ENCODE measurements around the gene CBLIF. TPM values are rescaled to one million over a fixed set of nuclear protein-coding genes. Genes with fewer than 3 reads are reported as not detected.

CBLIF gene
- total RNA-seq, 1 experiment from 2014 or later, result not detected

DNA sequence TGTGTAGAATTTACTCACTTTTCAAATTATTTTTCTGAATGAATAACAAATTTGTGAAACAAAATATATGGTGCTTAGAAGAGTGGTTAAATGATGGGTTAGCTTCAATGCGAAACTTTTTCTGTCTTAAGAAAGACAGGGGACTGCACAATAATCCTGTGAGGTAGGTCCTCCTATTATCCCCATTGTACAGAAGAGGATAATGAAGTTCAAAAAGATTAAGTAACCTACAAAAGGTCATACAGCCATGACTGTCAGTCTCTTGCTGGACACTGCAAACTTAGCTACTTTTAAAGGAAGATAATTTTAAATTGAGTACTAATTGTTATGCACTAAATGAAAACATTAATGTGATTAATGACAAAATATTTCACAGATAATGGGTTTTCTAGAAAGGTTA lies 38.3 kb upstream of the CBLIF start:
- no peak overlapping the region for H3K4me3 ChIP-seq (ENCODE audit: low read depth, low read length)
- BruUV-seq (replicated peaks), result no TSS peak
- H3K36me3 Mint-ChIP-seq (ENCODE audit: insufficient read depth, unreplicated experiment), result no peaks in the 10 kb centered on the region
- H3K27ac Mint-ChIP-seq (ENCODE audit: unreplicated experiment), result no peak overlapping the region
- H3K9me3 ChIP-seq, result no peaks in the 10 kb centered on the region
- no peaks in the 10 kb centered on the region for H3K27me3 ChIP-seq (replicated peaks; ENCODE audit: control insufficient read depth, insufficient read depth, low read length)
- H3K4me3 Mint-ChIP-seq (ENCODE audit: unreplicated experiment), result no peak overlapping the region
- no peaks in the 10 kb centered on the region for H3K36me3 ChIP-seq (ENCODE audit: control insufficient read depth, insufficient read depth, low read length)
- TF ChIP-seq, protein P1, sequence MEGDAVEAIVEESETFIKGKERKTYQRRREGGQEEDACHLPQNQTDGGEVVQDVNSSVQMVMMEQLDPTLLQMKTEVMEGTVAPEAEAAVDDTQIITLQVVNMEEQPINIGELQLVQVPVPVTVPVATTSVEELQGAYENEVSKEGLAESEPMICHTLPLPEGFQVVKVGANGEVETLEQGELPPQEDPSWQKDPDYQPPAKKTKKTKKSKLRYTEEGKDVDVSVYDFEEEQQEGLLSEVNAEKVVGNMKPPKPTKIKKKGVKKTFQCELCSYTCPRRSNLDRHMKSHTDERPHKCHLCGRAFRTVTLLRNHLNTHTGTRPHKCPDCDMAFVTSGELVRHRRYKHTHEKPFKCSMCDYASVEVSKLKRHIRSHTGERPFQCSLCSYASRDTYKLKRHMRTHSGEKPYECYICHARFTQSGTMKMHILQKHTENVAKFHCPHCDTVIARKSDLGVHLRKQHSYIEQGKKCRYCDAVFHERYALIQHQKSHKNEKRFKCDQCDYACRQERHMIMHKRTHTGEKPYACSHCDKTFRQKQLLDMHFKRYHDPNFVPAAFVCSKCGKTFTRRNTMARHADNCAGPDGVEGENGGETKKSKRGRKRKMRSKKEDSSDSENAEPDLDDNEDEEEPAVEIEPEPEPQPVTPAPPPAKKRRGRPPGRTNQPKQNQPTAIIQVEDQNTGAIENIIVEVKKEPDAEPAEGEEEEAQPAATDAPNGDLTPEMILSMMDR (IDR thresholded peaks at IDR 0.05; ENCODE audit: insufficient read depth in 1 of 2, low read depth in 1 of 2, low read length in 1 of 2, severe bottlenecking in 1 of 2, unreplicated experiment in 1 of 2), result no peak
- no peaks in the 10 kb centered on the region for H3K27me3 Mint-ChIP-seq (ENCODE audit: insufficient read depth, unreplicated experiment)
- POLR2A ChIA-PET, result no interaction called here
- no peaks in the 10 kb centered on the region for H3K4me1 Mint-ChIP-seq (ENCODE audit: low read depth, unreplicated experiment)
- no peak for DNase-seq
- CTCF ChIA-PET, result no interaction called here
- H3K9me3 Mint-ChIP-seq (ENCODE audit: unreplicated experiment), result peaks cover 16% of the 10 kb centered on the region
- no peaks in the 10 kb centered on the region for H3K4me1 ChIP-seq
- intact Hi-C loops (cut with micrococcal nuclease; ENCODE audit: unreplicated experiment), result no loop called here

DNA sequence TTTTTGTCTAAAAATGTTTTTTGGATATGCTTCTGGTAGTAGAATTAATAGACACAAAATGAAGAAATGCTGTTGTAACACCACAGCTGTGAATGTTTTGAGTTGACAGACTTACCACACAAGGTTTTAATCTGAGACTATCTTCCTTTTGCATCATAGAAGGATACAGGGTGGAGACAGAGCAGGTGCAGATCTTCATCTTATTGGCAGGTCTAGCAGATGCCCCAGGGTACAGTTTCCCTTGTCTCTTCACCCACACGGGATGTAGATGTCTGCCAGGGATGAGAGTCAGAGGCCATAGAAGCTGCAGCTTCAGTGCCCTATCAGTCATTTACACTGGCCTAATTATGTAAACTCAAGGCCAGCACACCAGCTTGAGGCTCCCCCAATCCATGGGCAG lies 34.3 kb upstream of the CBLIF start:
- BruUV-seq (replicated peaks), result no TSS peak
- ChIA-PET POLR2A (no interaction called here), CTCF (no interaction called here)
- H3K36me3 Mint-ChIP-seq (ENCODE audit: insufficient read depth, unreplicated experiment), result no peaks in the 10 kb centered on the region
- no peak for DNase-seq
- no peak overlapping the region for H3K4me3 ChIP-seq (ENCODE audit: low read depth, low read length)
- H3K4me1 ChIP-seq, result peaks cover 10% of the 10 kb centered on the region
- H3K36me3 ChIP-seq (ENCODE audit: control insufficient read depth, insufficient read depth, low read length), result no peaks in the 10 kb centered on the region
- H3K27me3 ChIP-seq (replicated peaks; ENCODE audit: control insufficient read depth, insufficient read depth, low read length), result no peaks in the 10 kb centered on the region
- no peak overlapping the region for H3K27ac Mint-ChIP-seq (ENCODE audit: unreplicated experiment)
- no peak overlapping the region for H3K4me3 Mint-ChIP-seq (ENCODE audit: unreplicated experiment)
- H3K9me3 Mint-ChIP-seq (ENCODE audit: unreplicated experiment), result no peaks in the 10 kb centered on the region
- peaks cover 12% of the 10 kb centered on the region for H3K4me1 Mint-ChIP-seq (ENCODE audit: low read depth, unreplicated experiment)
- no peaks in the 10 kb centered on the region for H3K27me3 Mint-ChIP-seq (ENCODE audit: insufficient read depth, unreplicated experiment)
- no peaks in the 10 kb centered on the region for H3K9me3 ChIP-seq
- intact Hi-C loops (cut with micrococcal nuclease; ENCODE audit: unreplicated experiment), result no loop called here
- TF ChIP-seq, protein P1 (IDR thresholded peaks at IDR 0.05; ENCODE audit: insufficient read depth in 1 of 2, low read depth in 1 of 2, low read length in 1 of 2, severe bottlenecking in 1 of 2, unreplicated experiment in 1 of 2), result no peak

DNA sequence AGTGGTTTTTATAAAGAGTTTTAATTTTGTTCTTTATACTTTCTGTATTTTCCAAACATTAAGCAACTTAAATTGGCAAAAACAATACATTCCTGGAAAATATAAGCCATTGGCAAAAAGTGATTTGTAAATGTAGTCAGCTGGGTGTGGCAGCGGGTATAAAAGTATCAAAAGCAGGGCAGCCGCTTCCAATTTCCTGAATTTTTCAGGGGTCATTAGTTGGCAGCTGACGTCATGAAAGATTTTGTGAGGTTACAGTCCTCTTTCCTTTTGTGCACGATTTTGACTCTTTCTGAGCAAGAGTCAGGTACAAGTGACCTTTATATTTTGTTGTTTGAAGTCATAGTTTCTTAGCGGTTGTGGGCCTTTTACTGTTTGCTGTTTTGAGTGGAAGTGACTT lies 33.3 kb upstream of the CBLIF start, which contains the start of gene OOSP3:
Gene OOSP3 (plus strand): TSS at position 208 of the 400 bp plus-strand sequence. CDS start 27 bp downstream, at position 235.
- CTCF ChIA-PET, result no interaction called here
- Mint-ChIP-seq H3K36me3 (ENCODE audit: insufficient read depth, unreplicated experiment) (no peaks in the 10 kb centered on the region), H3K4me3 (ENCODE audit: unreplicated experiment) (no peak within 1 kb of the TSS), H3K9me3 (ENCODE audit: unreplicated experiment) (no peaks in the 10 kb centered on the region), H3K27ac (ENCODE audit: unreplicated experiment) (no peak within 1 kb of the TSS), H3K4me1 (ENCODE audit: low read depth, unreplicated experiment) (peaks cover 12% of the 10 kb centered on the region), H3K27me3 (ENCODE audit: insufficient read depth, unreplicated experiment) (no peaks in the 10 kb centered on the region)
- no peak for DNase-seq
- intact Hi-C loops (cut with micrococcal nuclease; ENCODE audit: unreplicated experiment), result no loop called here
- Histone ChIP-seq H3K27me3 (replicated peaks; ENCODE audit: control insufficient read depth, insufficient read depth, low read length) (no peaks in the 10 kb centered on the region), H3K9me3 (no peaks in the 10 kb centered on the region), H3K4me3 (ENCODE audit: low read depth, low read length) (no peak within 1 kb of the TSS), H3K4me1 (peaks cover 10% of the 10 kb centered on the region), H3K36me3 (ENCODE audit: control insufficient read depth, insufficient read depth, low read length) (no peaks in the 10 kb centered on the region)
- TF ChIP-seq, protein P1 (IDR thresholded peaks at IDR 0.05; ENCODE audit: insufficient read depth in 1 of 2, low read depth in 1 of 2, low read length in 1 of 2, severe bottlenecking in 1 of 2, unreplicated experiment in 1 of 2), result no peak
- no TSS peak for BruUV-seq (replicated peaks)
- POLR2A ChIA-PET, result no interaction called here

Measured in Caco-2 (cell line).